Measurements from ENCODE around the gene SCP2D1. TPM values are rescaled to one million over a fixed set of nuclear protein-coding genes. Genes with fewer than 3 reads are reported as not detected.

Gene SCP2D1
- total RNA-seq, 4 donors from 2014 or later, result not detected

- TF ChIP-seq POLR2A (IDR thresholded peaks at IDR 0.05) (no peak), CTCF (IDR thresholded peaks at IDR 0.05) (no peak)
- Histone ChIP-seq H3K27me3 (no peaks in the 10 kb centered on the region), H3K9me3 (peaks cover 0 to 4% of the 10 kb centered on the region in 2 donors), H3K4me3 (no peak overlapping the region), H3K36me3 (no peaks in the 10 kb centered on the region), H3K4me1 (no peaks in the 10 kb centered on the region), H3K27ac (no peak overlapping the region)
- no peak for DNase-seq
- intact Hi-C loops (cut with DNase I; ENCODE audit: low total_unique reads), result no loop called here
These were observed 44.1 kb downstream of the SCP2D1 start for GRCh38 chr20:18857640-18858039.

DNA sequence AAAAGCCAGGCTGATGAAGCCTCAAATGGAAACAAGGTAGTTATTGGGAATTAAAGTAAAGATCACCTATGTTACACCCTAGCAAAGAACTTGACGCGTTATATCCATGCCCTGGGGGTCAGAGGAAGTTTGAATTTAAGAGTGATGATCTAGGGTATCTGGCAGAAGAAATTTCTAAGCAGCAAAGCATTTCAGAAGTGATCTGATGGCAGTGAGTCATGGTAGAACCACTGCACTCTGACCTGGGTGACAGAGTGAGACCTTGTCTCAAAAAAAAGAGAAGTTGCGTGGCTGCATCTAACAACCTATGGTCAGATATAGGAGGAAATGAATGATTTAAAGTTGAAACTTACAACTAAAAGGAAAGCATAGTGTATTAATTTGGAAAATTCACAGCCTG, 45.2 kb downstream of the SCP2D1 start:
- H3K27ac ChIP-seq, result no peak overlapping the region
- no peak for DNase-seq
- no peak for TF ChIP-seq CTCF (IDR thresholded peaks at IDR 0.05)
- no peak for TF ChIP-seq POLR2A (IDR thresholded peaks at IDR 0.05)
- H3K36me3 ChIP-seq, result no peaks in the 10 kb centered on the region
- intact Hi-C loops (cut with DNase I; ENCODE audit: low total_unique reads), result no loop called here
- peaks cover 0 to 4% of the 10 kb centered on the region in 2 donors for H3K9me3 ChIP-seq
- no peaks in the 10 kb centered on the region for H3K27me3 ChIP-seq
- H3K4me1 ChIP-seq, result no peaks in the 10 kb centered on the region
- H3K4me3 ChIP-seq, result no peak overlapping the region

Other genes with a start within 250 kb of the SCP2D1 start
- 100 to 1,000 TPM in 2 of 4 donors, 10 to 100 TPM in 2; 82.4 to 307 (median 183) TPM for gene SMIM26, start 246.4 kb upstream of the SCP2D1 start, total RNA-seq
- gene DTD1, start 225.7 kb upstream of the SCP2D1 start, total RNA-seq, result 10 to 100 TPM; 23.4 to 38.3 (median 30.7) TPM

All from uterus (tissue), 4 donors.